Activated CD4-positive, CD25-positive, alpha-beta regulatory T cell treated with anti-CD3 and anti-CD28 coated beads, Interleukin-2, amount 50 U/mL, for 24 hours (primary cell): ENCODE measurements around the gene KRTDAP.

ENCODE experiments used
- ATAC-seq, 2 donors: fragments of 150-1000 bp; cut with Tn5 transposase; one replicate each; pipeline ENCODE4 v1.10.0; 2021; ENCODE audit warnings: mild to moderate bottlenecking in 1 of 2, moderate library complexity in 1 of 2

Gene KRTDAP

GRCh38 chr19:35512831-35513627 lies 22.8 kb upstream of the KRTDAP start:
- ATAC-seq = no peak

GRCh38 chr19:35511337-35511736 lies 21.1 kb upstream of the KRTDAP start:
- ATAC-seq = no peak

GRCh38 chr19:35510626-35510964 lies 20.3 kb upstream of the KRTDAP start:
- no peak for ATAC-seq

- ATAC-seq = peak; percentile 77 to 79
These were observed 19.8 kb upstream of the KRTDAP start for GRCh38 chr19:35509861-35510625.

- peak in 1 of 2 donors; percentile 51 for ATAC-seq
These were observed 18.9 kb upstream of the KRTDAP start for GRCh38 chr19:35509018-35509652.

- ATAC-seq = no peak
These were observed 17.9 kb upstream of the KRTDAP start for GRCh38 chr19:35508129-35508528.

- no peak for ATAC-seq
These were observed 17.3 kb upstream of the KRTDAP start for GRCh38 chr19:35507561-35507960.

- ATAC-seq = no peak
These were observed 15.7 kb upstream of the KRTDAP start for GRCh38 chr19:35506011-35506410.

GRCh38 chr19:35502751-35503150 lies 12.5 kb upstream of the KRTDAP start:
- ATAC-seq = no peak

GRCh38 chr19:35501684-35502083 lies 11.4 kb upstream of the KRTDAP start:
- ATAC-seq = no peak

- ATAC-seq = no peak
These were observed 10.3 kb upstream of the KRTDAP start for GRCh38 chr19:35500611-35501010.

GRCh38 chr19:35498984-35499527 lies 8.8 kb upstream of the KRTDAP start:
- no peak for ATAC-seq

- ATAC-seq = no peak
These were observed 8.0 kb upstream of the KRTDAP start for GRCh38 chr19:35498220-35498619.

- no peak for ATAC-seq
These were observed 7.1 kb upstream of the KRTDAP start for GRCh38 chr19:35497406-35497805.

- ATAC-seq = peak; percentile 83 to 90
These were observed 5.1 kb upstream of the KRTDAP start for GRCh38 chr19:35495107-35496064.

- ATAC-seq = no peak
These were observed 3.7 kb upstream of the KRTDAP start for GRCh38 chr19:35493971-35494370.

- ATAC-seq = no peak
These were observed 1.6 kb upstream of the KRTDAP start for GRCh38 chr19:35491836-35492360.

GRCh38 chr19:35488677-35489076 lies 1.6 kb downstream of the KRTDAP start:
- ATAC-seq = no peak

GRCh38 chr19:35487656-35488182 lies 2.5 kb downstream of the KRTDAP start:
- ATAC-seq = no peak

- ATAC-seq = no peak
These were observed 4.0 kb downstream of the KRTDAP start for GRCh38 chr19:35486268-35486708.

- peak; percentile 25 to 43 for ATAC-seq
These were observed 5.8 kb downstream of the KRTDAP start for GRCh38 chr19:35484252-35485036.
